ENCODE results near the gene COL16A1. TPM values are rescaled to one million over a fixed set of nuclear protein-coding genes. Genes with fewer than 3 reads are reported as not detected.

COL16A1 gene
- total and polyA plus RNA-seq, 7 donors = 4.6 to 271 (median 43.1) TPM

DNA sequence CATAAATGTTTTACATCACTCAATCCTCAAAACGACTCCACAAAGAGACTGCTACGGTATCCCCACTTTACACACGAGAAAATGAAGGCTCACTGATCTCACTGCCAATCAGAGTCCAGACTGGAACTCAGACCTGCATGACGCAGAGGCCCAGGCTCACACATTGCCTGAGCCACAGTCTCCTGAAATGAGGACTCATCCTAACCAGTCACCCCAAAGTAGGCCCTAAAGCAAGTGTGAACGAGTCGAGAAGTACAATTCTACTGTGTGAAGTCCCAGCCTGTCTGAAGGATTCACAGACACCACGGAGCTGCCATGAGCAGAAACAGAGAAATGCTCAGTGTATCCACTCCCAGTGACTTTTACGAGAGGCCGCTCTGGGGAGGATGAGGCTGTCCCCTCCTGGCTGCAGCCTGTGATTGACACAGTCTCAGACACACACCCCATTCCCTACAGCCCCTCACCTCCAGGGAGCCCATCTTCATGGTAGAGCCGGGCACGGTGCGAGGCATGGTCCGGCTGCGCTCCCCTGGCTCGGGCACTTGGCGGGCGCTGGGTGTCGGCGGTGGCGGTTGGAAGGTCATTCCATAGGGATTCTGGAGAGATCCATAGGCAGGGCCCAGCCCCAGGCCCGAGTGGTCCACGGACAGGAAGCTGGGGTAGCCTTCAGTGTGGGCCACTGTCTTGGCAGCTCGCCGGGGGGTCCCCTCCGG is 26.7 kb upstream of the COL16A1 start:
- no peak for DNase-seq
- intact Hi-C loops (cut with DNase I) = no loop called here

GRCh38 chr1:31727849-31728248 is 24.0 kb upstream of the COL16A1 start:
- 70 to 85% methylated on average over 19 of the region's 19 CpGs for WGBS, 2 donors
- Histone ChIP-seq H3K36me3 (no peaks in the 10 kb centered on the region), H3K27ac (no peak overlapping the region), H3K4me3 (no peak overlapping the region), H3K4me1 (no peaks in the 10 kb centered on the region), H3K9me3 (no peaks in the 10 kb centered on the region), H3K27me3 (no peaks in the 10 kb centered on the region)
- TF ChIP-seq CTCF (IDR thresholded peaks at IDR 0.05) = no peak
- TF ChIP-seq POLR2AphosphoS5 (IDR thresholded peaks at IDR 0.05) = no peak
- TF ChIP-seq POLR2A (IDR thresholded peaks at IDR 0.05) = no peak
- TF ChIP-seq EP300 (IDR thresholded peaks at IDR 0.05) = no peak
- intact Hi-C loops (cut with DNase I) = no loop called here
- DNase-seq = no peak

More for the DNA sequence above, 26.7 kb upstream of the COL16A1 start:
- 87% methylated on average over 25 of the region's 25 CpGs for WGBS, 2 donors
- Histone ChIP-seq H3K27ac (no peak overlapping the region), H3K4me3 (no peak overlapping the region), H3K27me3 (no peaks in the 10 kb centered on the region), H3K9me3 (no peaks in the 10 kb centered on the region), H3K36me3 (no peaks in the 10 kb centered on the region), H3K4me1 (peaks cover 0 to 5% (median 0%) of the 10 kb centered on the region in 4 donors)
- TF ChIP-seq POLR2AphosphoS5 (IDR thresholded peaks at IDR 0.05) (no peak), EP300 (IDR thresholded peaks at IDR 0.05) (no peak), POLR2A (IDR thresholded peaks at IDR 0.05) (no peak), CTCF (IDR thresholded peaks at IDR 0.05) (no peak)

DNA sequence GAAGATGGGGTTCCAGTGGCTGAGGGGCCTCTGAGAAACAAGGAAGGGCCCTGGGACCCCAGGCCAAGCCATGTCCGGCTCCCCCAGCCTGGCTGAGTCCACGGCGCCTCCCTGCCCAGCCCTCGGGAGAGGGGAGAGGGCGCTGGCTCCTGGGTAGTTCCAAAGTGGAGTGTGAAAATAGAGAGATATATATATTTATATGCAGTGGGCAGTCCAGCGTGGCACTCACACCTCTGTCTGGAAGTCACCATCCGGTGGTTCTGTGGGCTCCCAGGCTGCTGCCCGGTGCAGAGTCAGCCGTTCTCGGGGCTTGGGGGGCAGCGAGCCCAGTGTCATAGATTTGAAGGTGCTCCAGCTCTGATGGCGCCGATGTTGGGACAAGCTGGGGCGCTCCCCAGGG is 23.4 kb upstream of the COL16A1 start:
- TF ChIP-seq POLR2A (IDR thresholded peaks at IDR 0.05) = no peak
- TF ChIP-seq CTCF (IDR thresholded peaks at IDR 0.05) = no peak
- TF ChIP-seq POLR2AphosphoS5 (IDR thresholded peaks at IDR 0.05) = no peak
- no peak for TF ChIP-seq EP300 (IDR thresholded peaks at IDR 0.05)
- H3K27me3 ChIP-seq = no peaks in the 10 kb centered on the region
- intact Hi-C loops (cut with DNase I) = no loop called here
- H3K4me3 ChIP-seq = no peak overlapping the region
- no peaks in the 10 kb centered on the region for H3K4me1 ChIP-seq
- no peak overlapping the region for H3K27ac ChIP-seq
- 84 to 93% methylated on average over 14 of the region's 14 CpGs for WGBS, 2 donors
- H3K36me3 ChIP-seq = no peaks in the 10 kb centered on the region
- no peak for DNase-seq
- no peaks in the 10 kb centered on the region for H3K9me3 ChIP-seq

DNA sequence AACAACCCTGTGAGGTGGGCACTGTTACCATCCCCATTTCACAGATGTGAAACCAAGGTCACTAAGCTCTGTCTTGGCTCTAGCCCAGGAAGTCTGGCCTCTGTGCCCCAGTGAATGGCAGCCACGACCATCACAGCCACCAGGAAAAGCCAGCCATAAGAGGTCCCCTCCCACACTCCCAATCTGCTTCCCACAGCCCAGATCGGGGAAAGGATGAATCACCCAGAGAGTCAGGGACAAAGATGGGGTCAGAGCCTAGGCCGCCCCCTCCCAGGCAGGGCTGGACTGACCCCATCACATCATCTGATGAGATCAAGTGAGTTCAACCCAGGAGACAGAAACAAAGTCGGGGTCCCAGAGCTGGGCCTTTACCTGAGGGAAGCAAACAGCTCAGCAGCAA is 22.9 kb upstream of the COL16A1 start:
- Histone ChIP-seq H3K4me1 (no peaks in the 10 kb centered on the region), H3K9me3 (no peaks in the 10 kb centered on the region), H3K36me3 (no peaks in the 10 kb centered on the region), H3K27me3 (no peaks in the 10 kb centered on the region), H3K4me3 (no peak overlapping the region), H3K27ac (no peak overlapping the region)
- TF ChIP-seq POLR2AphosphoS5 (IDR thresholded peaks at IDR 0.05) = no peak
- TF ChIP-seq POLR2A (IDR thresholded peaks at IDR 0.05) = no peak
- no peak for TF ChIP-seq EP300 (IDR thresholded peaks at IDR 0.05)
- DNase-seq = no peak
- intact Hi-C loops (cut with DNase I) = no loop called here
- WGBS, 2 donors = 48 to 72% methylated on average over 4 of the region's 4 CpGs

GRCh38 chr1:31725777-31726535 is 22.1 kb upstream of the COL16A1 start:
- TF ChIP-seq EP300 (IDR thresholded peaks at IDR 0.05) = no peak
- no peak for TF ChIP-seq POLR2A (IDR thresholded peaks at IDR 0.05)
- no peak for TF ChIP-seq CTCF (IDR thresholded peaks at IDR 0.05)
- TF ChIP-seq POLR2AphosphoS5 (IDR thresholded peaks at IDR 0.05) = no peak
- Histone ChIP-seq H3K4me1 (no peaks in the 10 kb centered on the region), H3K9me3 (no peaks in the 10 kb centered on the region), H3K4me3 (no peak overlapping the region), H3K27me3 (no peaks in the 10 kb centered on the region), H3K36me3 (no peaks in the 10 kb centered on the region), H3K27ac (no peak overlapping the region)
- DNase-seq = no peak
- WGBS, 2 donors = 62 to 75% methylated on average over 12 of the region's 12 CpGs
- intact Hi-C loops (cut with DNase I) = no loop called here

Data from sigmoid colon (tissue), 7 donors.